Measurements from ENCODE around the gene FAM114A1.

Gene FAM114A1

DNA sequence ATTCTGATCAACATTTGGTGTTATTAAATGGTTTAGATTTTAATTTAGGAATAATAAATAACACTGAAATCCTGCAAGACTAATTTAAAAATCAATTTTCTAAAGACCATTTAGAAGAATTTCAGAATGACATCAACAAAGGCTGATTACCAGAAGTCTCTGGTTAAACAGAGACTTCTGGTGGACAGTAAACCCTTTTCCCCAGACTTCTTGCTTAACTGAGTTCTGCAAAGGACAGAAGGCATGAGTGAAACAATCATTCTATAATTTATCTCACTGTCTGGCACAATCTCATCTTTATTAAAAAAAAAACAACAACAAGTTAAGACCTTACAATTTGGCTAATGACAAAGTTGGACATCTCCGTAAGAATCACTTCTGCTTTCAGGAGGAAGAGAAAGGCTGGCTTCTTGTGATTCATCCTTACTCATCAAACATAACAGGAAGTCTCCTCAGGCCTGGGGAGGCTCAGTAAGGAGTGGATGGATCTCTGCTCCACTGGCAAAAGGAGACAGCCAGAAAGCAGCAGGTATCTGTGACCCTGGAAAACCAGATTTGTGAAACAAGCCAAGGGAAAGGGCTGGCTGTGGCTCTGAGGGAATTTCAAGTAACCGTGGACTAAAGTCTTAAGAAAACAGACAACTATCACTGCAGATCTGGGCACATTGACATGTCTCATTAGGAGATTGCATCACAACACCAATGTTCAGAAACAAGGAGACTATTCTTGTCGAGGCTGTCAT lies 10.1 kb upstream of the FAM114A1 start:
- peak overlapping the region; percentile 46 for H3K4me3 ChIP-seq (replicated peaks; ENCODE audit: low read depth, low read length)
- peak; percentile 89 for DNase-seq (ENCODE audit: low read depth)

GRCh38 chr4:38858097-38858420 lies 9.5 kb upstream of the FAM114A1 start:
- TF ChIP-seq, protein P1, sequence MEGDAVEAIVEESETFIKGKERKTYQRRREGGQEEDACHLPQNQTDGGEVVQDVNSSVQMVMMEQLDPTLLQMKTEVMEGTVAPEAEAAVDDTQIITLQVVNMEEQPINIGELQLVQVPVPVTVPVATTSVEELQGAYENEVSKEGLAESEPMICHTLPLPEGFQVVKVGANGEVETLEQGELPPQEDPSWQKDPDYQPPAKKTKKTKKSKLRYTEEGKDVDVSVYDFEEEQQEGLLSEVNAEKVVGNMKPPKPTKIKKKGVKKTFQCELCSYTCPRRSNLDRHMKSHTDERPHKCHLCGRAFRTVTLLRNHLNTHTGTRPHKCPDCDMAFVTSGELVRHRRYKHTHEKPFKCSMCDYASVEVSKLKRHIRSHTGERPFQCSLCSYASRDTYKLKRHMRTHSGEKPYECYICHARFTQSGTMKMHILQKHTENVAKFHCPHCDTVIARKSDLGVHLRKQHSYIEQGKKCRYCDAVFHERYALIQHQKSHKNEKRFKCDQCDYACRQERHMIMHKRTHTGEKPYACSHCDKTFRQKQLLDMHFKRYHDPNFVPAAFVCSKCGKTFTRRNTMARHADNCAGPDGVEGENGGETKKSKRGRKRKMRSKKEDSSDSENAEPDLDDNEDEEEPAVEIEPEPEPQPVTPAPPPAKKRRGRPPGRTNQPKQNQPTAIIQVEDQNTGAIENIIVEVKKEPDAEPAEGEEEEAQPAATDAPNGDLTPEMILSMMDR (IDR thresholded peaks at IDR 0.05; ENCODE audit: low read length, missing control alignments), result no peak
- DNase-seq (ENCODE audit: low read depth), result no peak
- H3K4me3 ChIP-seq (replicated peaks; ENCODE audit: low read depth, low read length), result no peak overlapping the region

More for the DNA sequence above, 10.1 kb upstream of the FAM114A1 start:
- TF ChIP-seq, protein P1 (IDR thresholded peaks at IDR 0.05; ENCODE audit: low read length, missing control alignments), result no peak

- DNase-seq (ENCODE audit: low read depth), result no peak
- TF ChIP-seq, protein P1 (IDR thresholded peaks at IDR 0.05; ENCODE audit: low read length, missing control alignments), result no peak
- no peak overlapping the region for H3K4me3 ChIP-seq (replicated peaks; ENCODE audit: low read depth, low read length)
These were observed 8.1 kb upstream of the FAM114A1 start for GRCh38 chr4:38859501-38859900.

- TF ChIP-seq, protein P1 (IDR thresholded peaks at IDR 0.05; ENCODE audit: low read length, missing control alignments), result peak; percentile 81
- DNase-seq (ENCODE audit: low read depth), result peak; percentile 57
- H3K4me3 ChIP-seq (replicated peaks; ENCODE audit: low read depth, low read length), result no peak overlapping the region
These were observed 6.7 kb upstream of the FAM114A1 start for GRCh38 chr4:38860788-38861424.

GRCh38 chr4:38861791-38862190 lies 5.8 kb upstream of the FAM114A1 start:
- TF ChIP-seq, protein P1 (IDR thresholded peaks at IDR 0.05; ENCODE audit: low read length, missing control alignments), result no peak
- no peak for DNase-seq (ENCODE audit: low read depth)
- no peak overlapping the region for H3K4me3 ChIP-seq (replicated peaks; ENCODE audit: low read depth, low read length)

DNA sequence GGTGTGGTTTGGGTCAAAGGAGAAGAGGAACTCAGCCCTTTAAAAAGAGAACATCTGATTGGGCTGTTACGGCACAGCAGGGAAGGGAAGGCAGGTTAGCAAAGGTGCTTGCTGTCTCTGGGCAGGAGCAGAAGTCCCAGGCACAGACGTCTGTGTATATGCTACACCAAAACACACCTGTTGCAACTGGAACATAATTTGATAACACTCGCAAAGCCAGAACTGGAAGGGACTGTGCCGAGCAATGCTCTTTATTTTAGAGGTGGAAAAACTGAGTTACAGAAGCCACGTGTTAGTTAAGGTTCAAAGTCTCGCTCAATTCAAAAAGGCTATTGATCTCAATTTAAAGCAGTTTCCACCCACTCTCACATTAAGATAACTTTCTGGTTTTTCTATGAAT lies 2.2 kb upstream of the FAM114A1 start:
- DNase-seq (ENCODE audit: low read depth), result no peak
- no peak overlapping the region for H3K4me3 ChIP-seq (replicated peaks; ENCODE audit: low read depth, low read length)
- TF ChIP-seq, protein P1 (IDR thresholded peaks at IDR 0.05; ENCODE audit: low read length, missing control alignments), result no peak

Data from fibroblast of pulmonary artery (primary cell).